NT2/D1 (cell line): ENCODE measurements around the gene EFNA3.

Source experiments
- SUZ12 ChIP-seq: IDR thresholded peaks from 2 replicates; pipeline ENCODE4 v1.6.1; 2011; ENCODE audit not compliant: insufficient read length, insufficient read depth; ENCODE audit errors: extremely low read depth
- YY1 ChIP-seq: IDR thresholded peaks from 2 replicates; pipeline ENCODE4 v1.6.1; 2011; ENCODE audit not compliant: insufficient read length, insufficient read depth

DNA sequence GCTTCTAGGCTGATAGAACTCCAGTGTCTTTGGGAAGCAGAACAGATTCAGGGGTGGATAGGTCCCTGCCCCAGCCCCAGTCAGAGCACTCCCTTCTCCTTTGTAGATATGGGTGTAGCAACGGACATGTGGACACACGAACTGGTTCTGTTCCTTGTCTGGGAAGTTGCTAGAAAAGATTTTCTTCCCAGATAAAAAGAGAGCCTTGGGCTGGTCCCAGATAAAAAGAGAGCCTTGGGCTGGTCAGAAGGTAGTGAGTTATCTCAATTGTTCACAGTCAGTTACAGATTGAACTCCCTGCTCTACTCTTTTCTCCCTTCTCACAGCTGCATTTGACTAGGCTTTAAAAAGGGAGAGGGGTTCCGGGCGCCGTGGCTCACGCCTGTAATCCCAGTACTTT, 41.6 kb downstream of the EFNA3 start:
- TF ChIP-seq YY1 (no peak), SUZ12 (no peak)
